IMR-90 (cell line): ENCODE data around the gene OGFR. TPM values are rescaled to one million over a fixed set of nuclear protein-coding genes. Genes with fewer than 3 reads are reported as not detected.

Experiments used
- ATAC-seq: fragments of 200-7000 bp; cut with Tn5 transposase; 2 replicates; pipeline ENCODE4 v1.9.1; 2020; ENCODE audit warnings: low read depth, mild to moderate bottlenecking, moderate library complexity
- BruUV-seq: library from RNA; stranded (reverse); fragments of 400-500 nt; replicated peaks from 2 replicates; lab custom pipeline; 2021; lab: Mats Ljungman, UMichigan
- CTCF ChIA-PET: fragments of 300-600 bp; formaldehyde crosslinking; extraction: SDS; loops from one replicate; lab custom pipeline; 2021; ENCODE audit warnings: antibody characterized with exemption; lab: Yijun Ruan, JAX
- POLR2A ChIA-PET: fragments of 300-600 bp; sonication (Branson Sonifier 250); formaldehyde crosslinking; loops from one replicate; lab custom pipeline; 2022; ENCODE audit warnings: antibody characterized with exemption; ENCODE audit not compliant: unreplicated experiment; lab: Charles Lee
- DNase-seq: peaks from one replicate; pipeline ENCODE4 v3.0.0; 2013
- H2AFZ ChIP-seq: replicated peaks from 2 replicates; pipeline ENCODE3; 2013; ENCODE audit warnings: low read length, mild to moderate bottlenecking; ENCODE audit not compliant: poor library complexity
- H2AK5ac ChIP-seq: 2 replicates; pipeline ENCODE4 v1.6.1; 2013; ENCODE audit warnings: low read depth, low read length, inconsistent platforms
- H2AK9ac ChIP-seq: replicated peaks from 2 replicates; pipeline ENCODE3; 2013; ENCODE audit warnings: mild to moderate bottlenecking, low read depth, low read length, moderate library complexity; ENCODE audit not compliant: poor library complexity
- H2BK120ac ChIP-seq: 2 replicates; pipeline ENCODE4 v1.6.1; 2013; ENCODE audit warnings: low read depth, low read length, inconsistent platforms
- H2BK15ac ChIP-seq: 3 replicates; pipeline ENCODE4 v1.6.1; 2013; ENCODE audit warnings: low read depth, low read length, inconsistent platforms
- H2BK20ac ChIP-seq: 2 replicates; pipeline ENCODE4 v1.6.1; 2013; ENCODE audit warnings: low read depth, mild to moderate bottlenecking, inconsistent platforms, low read length, moderate library complexity
- H2BK5ac ChIP-seq: 2 replicates; pipeline ENCODE4 v1.6.1; 2013; ENCODE audit warnings: mild to moderate bottlenecking, low read depth, low read length, inconsistent platforms; ENCODE audit not compliant: poor library complexity, severe bottlenecking
- H3K14ac ChIP-seq: replicated peaks from 2 replicates; pipeline ENCODE4 v1.6.1; 2013; ENCODE audit warnings: low read depth, low read length, inconsistent platforms
- H3K18ac ChIP-seq: 2 replicates; pipeline ENCODE4 v1.6.1; 2013; ENCODE audit warnings: low read depth, low read length, control low read depth
- H3K23ac ChIP-seq: 2 replicates; pipeline ENCODE4 v1.6.1; 2013; ENCODE audit warnings: low read depth, low read length, inconsistent platforms
- H3K27ac ChIP-seq: 2 replicates; pipeline ENCODE4 v1.5.1; 2013; ENCODE audit warnings: mild to moderate bottlenecking, control low read depth, low read length; ENCODE audit not compliant: insufficient read depth
- H3K27me3 ChIP-seq: 2 replicates; pipeline ENCODE4 v1.6.1; 2013; ENCODE audit warnings: low read length; ENCODE audit not compliant: control insufficient read depth, insufficient read depth
- H3K36me3 ChIP-seq: 2 replicates; pipeline ENCODE4 v1.6.1; 2013; ENCODE audit warnings: low read length, mixed read lengths; ENCODE audit not compliant: control insufficient read depth, insufficient read depth
- H3K4ac ChIP-seq: 2 replicates; pipeline ENCODE4 v1.6.1; 2013; ENCODE audit warnings: low read depth, low read length, inconsistent platforms
- H3K4me1 ChIP-seq: 2 replicates; pipeline ENCODE4 v1.6.1; 2013; ENCODE audit warnings: low read length, mixed read lengths; ENCODE audit not compliant: control insufficient read depth, insufficient read depth
- H3K4me2 ChIP-seq: 2 replicates; pipeline ENCODE4 v1.6.1; 2013; ENCODE audit warnings: low read depth, mild to moderate bottlenecking, control low read depth, low read length, moderate library complexity
- H3K4me3 ChIP-seq: 2 replicates; pipeline ENCODE4 v1.5.1; 2013; ENCODE audit warnings: low read depth, mild to moderate bottlenecking, control low read depth, low read length, moderate library complexity; ENCODE audit not compliant: insufficient read depth
- H3K56ac ChIP-seq: 2 replicates; pipeline ENCODE4 v1.6.1; 2013; ENCODE audit warnings: low read length, inconsistent platforms; ENCODE audit not compliant: insufficient read depth; ENCODE audit errors: extremely low read depth
- H3K79me1 ChIP-seq, 2 experiments: 2 replicates each; pipeline ENCODE4 v1.6.1; 2013; ENCODE audit warnings: low read length in 2 of 2, inconsistent platforms in 1 of 2, low read depth in 1 of 2
- H3K9ac ChIP-seq: 2 replicates; pipeline ENCODE4 v1.6.1; 2013; ENCODE audit warnings: low read depth, low read length, control low read depth
- H3K9me1 ChIP-seq: 2 replicates; pipeline ENCODE4 v1.6.1; 2013; ENCODE audit warnings: low read length, inconsistent platforms; ENCODE audit not compliant: insufficient read depth
- H3K9me3 ChIP-seq: 2 replicates; pipeline ENCODE4 v1.6.1; 2013; ENCODE audit warnings: low read length; ENCODE audit not compliant: control insufficient read depth, insufficient read depth
- H4K20me1 ChIP-seq: 2 replicates; pipeline ENCODE4 v1.6.1; 2013; ENCODE audit warnings: low read length, inconsistent platforms; ENCODE audit not compliant: insufficient read depth
- H4K5ac ChIP-seq: 2 replicates; pipeline ENCODE4 v1.6.1; 2013; ENCODE audit warnings: mild to moderate bottlenecking, low read depth, low read length, control low read depth
- H4K8ac ChIP-seq, 2 experiments: 2 replicates each; pipeline ENCODE4 v1.6.1; 2013; ENCODE audit warnings: low read depth in 2 of 2, low read length in 2 of 2, control low read depth in 1 of 2, inconsistent platforms in 1 of 2
- H4K91ac ChIP-seq: 2 replicates; pipeline ENCODE4 v1.6.1; 2013; ENCODE audit warnings: low read depth, low read length, inconsistent platforms; ENCODE audit not compliant: insufficient read depth
- BHLHE40 ChIP-seq: fragments of 150-350 bp; IDR thresholded peaks from 2 replicates; pipeline ENCODE4 v1.6.1; 2016; ENCODE audit warnings: mild to moderate bottlenecking, low read depth, low read length
- CEBPB ChIP-seq: IDR thresholded peaks from 2 replicates; pipeline ENCODE4 v1.6.1; 2012; ENCODE audit warnings: low read depth, low read length, improper control_type of control experiment
- MAZ ChIP-seq: IDR thresholded peaks from 2 replicates; pipeline ENCODE4 v1.6.1; 2012; ENCODE audit warnings: low read depth, mild to moderate bottlenecking, low read length, improper control_type of control experiment, moderate library complexity, borderline replicate concordance
- POLR2A ChIP-seq: IDR thresholded peaks from 2 replicates; pipeline ENCODE4 v1.6.1; 2012; ENCODE audit warnings: mild to moderate bottlenecking, low read depth, low read length
- WGBS, 2 experiments: methylation state at CpG; one replicate each; pipeline versions ENCODE4 v1.1.5 to v1.1.7; 2013; ENCODE audit warnings: missing lambda C conversion rate in 2 of 2; ENCODE audit not compliant: insufficient read length in 1 of 2; ENCODE audit errors: extremely low coverage in 2 of 2; 5-methylcytosine and 5-hydroxymethylcytosine counted together
- dilution Hi-C: fragments of 300-500 bp; cut with HindIII; formaldehyde crosslinking; loops from one replicate; pipeline ENCODE4 v1.14.3; 2018; ENCODE audit warnings: low sequenced_read_pairs; ENCODE audit not compliant: unreplicated experiment
- in situ Hi-C: fragments of 300-500 bp; cut with MboI; formaldehyde crosslinking; loops from 3 replicates; pipeline ENCODE4 v1.14.3; 2019; ENCODE audit warnings: low sequenced_read_pairs, inconsistent platforms, mixed read lengths
- intact Hi-C: fragments of 100-400 bp; cut with micrococcal nuclease; formaldehyde crosslinking; loops from 2 replicates; pipeline ENCODE4 v1.10.0; 2022
- polyA plus RNA-seq, 3 experiments: library from polyadenylated mRNA; depleted of rRNA; stranded (reverse); fragments of >200 nt; gene quantifications; 2 replicates each; pipeline ENCODE4 v1.2.3, GENCODE V29; 2012; ENCODE audit warnings: low replicate concordance in 1 of 3
- total RNA-seq: library from RNA; depleted of rRNA; stranded (reverse); fragments of >200 nt; gene quantifications from 2 replicates; pipeline ENCODE4 v1.2.3, GENCODE V29; 2012

The OGFR gene
- total and polyA plus RNA-seq, 2 of the 4 experiments (the other 2 are of a cell fraction), result 22.4 to 30.1 TPM

- H2AK5ac ChIP-seq, result no peak overlapping the region
- no peak overlapping the region for H4K8ac ChIP-seq
- 0 out of 2 replicates have a peak, but pooled peaks cover 6% of the 10 kb centered on the region for H4K20me1 ChIP-seq
- ChIA-PET CTCF (interaction anchor here (1.5 kb wide), 1 partner anchor 85 kb away, joined by 5 read pairs; no protein-coding TSS in a partner anchor), POLR2A (no interaction called here)
- H3K9me1 ChIP-seq, result peaks cover 14% of the 10 kb centered on the region
- H3K79me1 ChIP-seq, result peaks cover 0 to 2% of the 10 kb centered on the region in 2 experiments; a peak in 1 of 4 replicates
- peaks cover 2% of the 10 kb centered on the region; the same call in 1 of the 2 replicates for H3K27me3 ChIP-seq
- H3K4ac ChIP-seq, result no peak overlapping the region
- in situ Hi-C loops (no loop called here), intact Hi-C loops (no loop called here), dilution Hi-C loops (no loop called here)
- no peak overlapping the region for H2AK9ac ChIP-seq
- no peak overlapping the region for H4K91ac ChIP-seq
- no peak overlapping the region for H3K27ac ChIP-seq
- H3K36me3 ChIP-seq, result no peaks in the 10 kb centered on the region
- TF ChIP-seq CEBPB (no peak), BHLHE40 (no peak), POLR2A (no peak), MAZ (no peak)
- H3K4me2 ChIP-seq, result no peak overlapping the region
- no peak overlapping the region for H2AFZ ChIP-seq
- H3K4me1 ChIP-seq, result peaks cover 15% of the 10 kb centered on the region
- H3K9ac ChIP-seq, result no peak overlapping the region
- no peak overlapping the region for H4K5ac ChIP-seq
- DNase-seq (no peak), ATAC-seq (no peak)
- no peak overlapping the region for H3K4me3 ChIP-seq
- no peaks in the 10 kb centered on the region for H3K9me3 ChIP-seq
- no peak overlapping the region for H3K56ac ChIP-seq
- H2BK15ac ChIP-seq, result no peak overlapping the region
- H2BK120ac ChIP-seq, result no peak overlapping the region
- H3K14ac ChIP-seq, result no peak overlapping the region
- no peak overlapping the region for H2BK20ac ChIP-seq
- H3K23ac ChIP-seq, result no peak overlapping the region
- 61% methylated on average over 11 of the region's 15 CpGs; no CpG with 5 or more reads in 1 of the 2 experiments for WGBS, 2 experiments
- no TSS peak for BruUV-seq
- no peak overlapping the region for H3K18ac ChIP-seq
- no peak overlapping the region for H2BK5ac ChIP-seq
These were observed 16.0 kb upstream of the OGFR start for GRCh38 chr20:62788607-62789006.
